Spleen (tissue), 7 donors: Measurements from ENCODE around the gene ERBB4.

ENCODE experiments used
- CTCF ChIP-seq, 11 experiments: fragments of 200-600 bp in 7 of 11; fragments of 450-650 bp in 4 of 11; sonication (generic) in 4 of 11; IDR thresholded peaks in 8 of 11; conservative IDR thresholded peaks in 3 of 11; 1 replicate in 7 of 11; 2 replicates in 4 of 11; pipeline versions ENCODE4 v1.4.0 to v1.8.0; 2016 to 2021; ENCODE audit warnings: antibody characterized with exemption in 11 of 11, inconsistent platforms in 4 of 11, mild to moderate bottlenecking in 1 of 11
- POLR2A ChIP-seq, 3 donors: fragments of 450-650 bp; IDR thresholded peaks; one replicate each; pipeline ENCODE4 v1.5.1; 2017; ENCODE audit warnings: antibody characterized with exemption in 3 of 3, mild to moderate bottlenecking in 1 of 3
- POLR2AphosphoS5 ChIP-seq, 3 donors: sonication (generic); formaldehyde crosslinking; IDR thresholded peaks; one replicate each; pipeline ENCODE4 v1.5.1; 2017; ENCODE audit warnings: antibody characterized with exemption in 3 of 3
- donor health status: DM: no; HTN: no; CAD: no; lungs with moderate emphysema.
- donor health status: DM: no; HTN: no; CAD: no.
- donor health status: DM: no; HTN: no; CAD: no.

- TF ChIP-seq POLR2AphosphoS5 (IDR thresholded peaks at IDR 0.05) (no peak), CTCF (IDR thresholded peaks at IDR 0.05 in 8 of 11, conservative IDR thresholded peaks at IDR 0.05 in 3 of 11) (no peak), POLR2A (IDR thresholded peaks at IDR 0.05) (no peak)
Observed at GRCh38 chr2:212034841-212035585, 503.6 kb downstream of the ERBB4 start.
